ENCODE measurements around the gene MPP2.

DNA sequence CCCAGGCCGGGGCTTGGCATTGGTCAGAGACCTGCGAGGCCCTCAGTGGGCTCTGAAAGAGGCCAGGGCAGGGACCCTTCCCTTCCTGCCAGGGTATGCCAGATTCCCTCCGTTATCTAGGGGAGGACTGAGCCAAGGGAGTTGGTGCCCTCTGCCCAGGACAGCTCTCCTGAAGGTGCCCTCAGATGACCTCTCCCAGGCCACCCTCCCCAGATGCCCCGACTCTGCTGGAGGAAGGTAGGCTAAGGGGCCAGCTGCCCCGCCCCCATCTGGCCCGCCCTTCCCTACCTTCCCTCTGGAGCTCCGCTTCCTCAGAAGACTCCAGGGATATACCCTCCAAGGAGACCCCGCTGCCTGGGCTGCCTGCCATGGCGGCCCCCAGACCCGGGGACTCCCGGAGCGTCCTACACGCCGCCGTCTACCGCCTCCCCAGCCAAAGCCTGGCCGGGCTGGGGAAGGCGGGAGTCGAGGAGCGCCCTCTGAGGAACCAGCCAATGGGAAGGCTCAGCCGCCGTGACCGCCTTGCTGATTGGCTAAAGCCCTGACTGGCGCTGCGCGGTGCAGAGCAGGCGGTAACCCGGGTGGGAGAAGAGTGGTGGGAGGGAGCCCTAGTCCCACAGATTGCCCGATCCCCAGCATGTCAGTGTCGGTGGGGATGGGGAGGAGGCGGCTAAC, 7.0 kb downstream of the MPP2 start:
- TF ChIP-seq, protein P1, sequence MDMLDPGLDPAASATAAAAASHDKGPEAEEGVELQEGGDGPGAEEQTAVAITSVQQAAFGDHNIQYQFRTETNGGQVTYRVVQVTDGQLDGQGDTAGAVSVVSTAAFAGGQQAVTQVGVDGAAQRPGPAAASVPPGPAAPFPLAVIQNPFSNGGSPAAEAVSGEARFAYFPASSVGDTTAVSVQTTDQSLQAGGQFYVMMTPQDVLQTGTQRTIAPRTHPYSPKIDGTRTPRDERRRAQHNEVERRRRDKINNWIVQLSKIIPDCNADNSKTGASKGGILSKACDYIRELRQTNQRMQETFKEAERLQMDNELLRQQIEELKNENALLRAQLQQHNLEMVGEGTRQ (CRISPR knock-in tag; IDR thresholded peaks at IDR 0.05) = no peak
- TF ChIP-seq, protein P2, sequence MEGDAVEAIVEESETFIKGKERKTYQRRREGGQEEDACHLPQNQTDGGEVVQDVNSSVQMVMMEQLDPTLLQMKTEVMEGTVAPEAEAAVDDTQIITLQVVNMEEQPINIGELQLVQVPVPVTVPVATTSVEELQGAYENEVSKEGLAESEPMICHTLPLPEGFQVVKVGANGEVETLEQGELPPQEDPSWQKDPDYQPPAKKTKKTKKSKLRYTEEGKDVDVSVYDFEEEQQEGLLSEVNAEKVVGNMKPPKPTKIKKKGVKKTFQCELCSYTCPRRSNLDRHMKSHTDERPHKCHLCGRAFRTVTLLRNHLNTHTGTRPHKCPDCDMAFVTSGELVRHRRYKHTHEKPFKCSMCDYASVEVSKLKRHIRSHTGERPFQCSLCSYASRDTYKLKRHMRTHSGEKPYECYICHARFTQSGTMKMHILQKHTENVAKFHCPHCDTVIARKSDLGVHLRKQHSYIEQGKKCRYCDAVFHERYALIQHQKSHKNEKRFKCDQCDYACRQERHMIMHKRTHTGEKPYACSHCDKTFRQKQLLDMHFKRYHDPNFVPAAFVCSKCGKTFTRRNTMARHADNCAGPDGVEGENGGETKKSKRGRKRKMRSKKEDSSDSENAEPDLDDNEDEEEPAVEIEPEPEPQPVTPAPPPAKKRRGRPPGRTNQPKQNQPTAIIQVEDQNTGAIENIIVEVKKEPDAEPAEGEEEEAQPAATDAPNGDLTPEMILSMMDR (IDR thresholded peaks at IDR 0.05 in 2 of 3, conservative IDR thresholded peaks at IDR 0.05 in 1 of 3; ENCODE audit: insufficient read depth in 2 of 3, low read depth in 1 of 3, low read length in 3 of 3) = no peak
- TF ChIP-seq, protein P3, sequence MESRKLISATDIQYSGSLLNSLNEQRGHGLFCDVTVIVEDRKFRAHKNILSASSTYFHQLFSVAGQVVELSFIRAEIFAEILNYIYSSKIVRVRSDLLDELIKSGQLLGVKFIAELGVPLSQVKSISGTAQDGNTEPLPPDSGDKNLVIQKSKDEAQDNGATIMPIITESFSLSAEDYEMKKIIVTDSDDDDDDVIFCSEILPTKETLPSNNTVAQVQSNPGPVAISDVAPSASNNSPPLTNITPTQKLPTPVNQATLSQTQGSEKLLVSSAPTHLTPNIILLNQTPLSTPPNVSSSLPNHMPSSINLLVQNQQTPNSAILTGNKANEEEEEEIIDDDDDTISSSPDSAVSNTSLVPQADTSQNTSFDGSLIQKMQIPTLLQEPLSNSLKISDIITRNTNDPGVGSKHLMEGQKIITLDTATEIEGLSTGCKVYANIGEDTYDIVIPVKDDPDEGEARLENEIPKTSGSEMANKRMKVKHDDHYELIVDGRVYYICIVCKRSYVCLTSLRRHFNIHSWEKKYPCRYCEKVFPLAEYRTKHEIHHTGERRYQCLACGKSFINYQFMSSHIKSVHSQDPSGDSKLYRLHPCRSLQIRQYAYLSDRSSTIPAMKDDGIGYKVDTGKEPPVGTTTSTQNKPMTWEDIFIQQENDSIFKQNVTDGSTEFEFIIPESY (CRISPR knock-in tag; IDR thresholded peaks at IDR 0.05) = no peak
- TF ChIP-seq, protein P4, sequence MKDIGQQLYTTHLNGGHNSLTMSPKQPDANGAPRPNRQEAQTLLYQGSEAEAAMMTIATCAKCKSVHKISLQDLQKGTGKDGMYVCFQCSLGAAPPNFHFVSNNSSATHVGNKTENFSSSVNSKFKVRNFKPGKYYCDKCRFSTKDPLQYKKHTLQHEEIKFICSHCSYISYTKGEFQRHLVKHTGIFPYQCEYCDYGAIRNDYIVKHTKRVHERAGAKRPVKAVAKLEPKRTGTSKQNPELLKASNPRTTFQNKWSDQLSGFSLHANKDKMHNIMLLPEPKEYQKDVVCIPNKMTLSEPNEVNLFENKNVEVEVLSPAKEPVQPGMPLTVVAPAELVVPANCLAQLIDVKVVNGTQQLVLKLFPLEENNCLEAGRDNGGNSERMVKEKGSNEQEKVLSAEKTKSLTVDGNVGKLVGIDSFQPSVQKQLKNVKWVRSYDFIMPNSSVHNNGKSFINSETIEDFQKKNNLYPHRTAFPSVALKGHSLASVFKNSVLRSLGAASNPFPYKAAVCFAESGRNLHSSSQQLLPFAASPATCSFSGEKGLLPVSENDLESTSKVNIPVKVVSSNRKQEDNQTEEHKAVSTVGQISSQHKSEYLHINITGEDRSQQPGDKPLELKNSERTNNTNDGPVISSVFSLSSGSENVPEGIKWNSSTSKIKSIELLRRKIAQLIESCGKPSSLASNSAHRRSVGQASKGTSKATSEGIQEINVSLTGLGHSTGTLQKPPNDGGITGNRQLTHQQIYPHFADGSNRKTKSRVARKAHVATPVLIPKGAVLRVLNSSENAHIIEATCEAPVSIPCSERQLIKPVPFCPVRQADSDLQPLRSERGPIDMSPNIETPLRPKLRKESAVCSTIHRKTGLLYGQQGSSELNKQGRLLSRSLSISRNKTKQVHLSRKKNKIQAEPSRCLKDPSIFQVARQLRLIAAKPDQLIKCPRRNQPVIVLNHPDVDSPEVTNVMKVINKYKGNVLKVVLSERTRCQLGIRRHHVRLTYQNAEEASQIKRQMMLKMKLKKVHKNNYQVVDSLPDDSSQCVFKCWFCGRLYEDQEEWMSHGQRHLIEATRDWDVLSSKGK (CRISPR knock-in tag; IDR thresholded peaks at IDR 0.05) = no peak
- no peak for TF ChIP-seq PHF8 (IDR thresholded peaks at IDR 0.05; ENCODE audit: borderline replicate concordance, low read length)
- TF ChIP-seq, protein P5, sequence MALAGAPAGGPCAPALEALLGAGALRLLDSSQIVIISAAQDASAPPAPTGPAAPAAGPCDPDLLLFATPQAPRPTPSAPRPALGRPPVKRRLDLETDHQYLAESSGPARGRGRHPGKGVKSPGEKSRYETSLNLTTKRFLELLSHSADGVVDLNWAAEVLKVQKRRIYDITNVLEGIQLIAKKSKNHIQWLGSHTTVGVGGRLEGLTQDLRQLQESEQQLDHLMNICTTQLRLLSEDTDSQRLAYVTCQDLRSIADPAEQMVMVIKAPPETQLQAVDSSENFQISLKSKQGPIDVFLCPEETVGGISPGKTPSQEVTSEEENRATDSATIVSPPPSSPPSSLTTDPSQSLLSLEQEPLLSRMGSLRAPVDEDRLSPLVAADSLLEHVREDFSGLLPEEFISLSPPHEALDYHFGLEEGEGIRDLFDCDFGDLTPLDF (CRISPR knock-in tag; IDR thresholded peaks at IDR 0.05) = no peak

Measured in K562 (cell line).